PFSK-1 (cell line): ENCODE data around the gene TMEM79.

Source experiments
- POLR2AphosphoS5 ChIP-seq: IDR thresholded peaks from 2 replicates; pipeline ENCODE4 v1.6.1; 2012; ENCODE audit warnings: low read depth, mild to moderate bottlenecking, control low read depth, low read length, moderate library complexity
- SIN3A ChIP-seq: IDR thresholded peaks from 2 replicates; pipeline ENCODE4 v1.6.1; 2012; ENCODE audit warnings: mild to moderate bottlenecking, low read length, moderate library complexity, borderline replicate concordance; ENCODE audit not compliant: insufficient read depth
- TAF1 ChIP-seq: IDR thresholded peaks from 2 replicates; pipeline ENCODE4 v1.6.1; 2012; ENCODE audit warnings: low read length, control low read depth, borderline replicate concordance; ENCODE audit not compliant: insufficient read depth
- TF ChIP-seq, protein P1 (sequence below), 2 experiments: IDR thresholded peaks; 2 replicates each; pipeline versions ENCODE4 v1.6.1 to v1.8.0; 2011 to 2012; ENCODE audit warnings: low read depth in 2 of 2, low read length in 2 of 2, control low read depth in 1 of 2, inconsistent platforms in 1 of 2, mild to moderate bottlenecking in 1 of 2, moderate library complexity in 1 of 2; ENCODE audit not compliant: insufficient read depth in 1 of 2

GRCh38 chr1:156260896-156261295 lies 23.2 kb upstream of the TMEM79 start:
- TF ChIP-seq POLR2AphosphoS5 (no peak), TAF1 (no peak), SIN3A (no peak)
- TF ChIP-seq, protein P1, sequence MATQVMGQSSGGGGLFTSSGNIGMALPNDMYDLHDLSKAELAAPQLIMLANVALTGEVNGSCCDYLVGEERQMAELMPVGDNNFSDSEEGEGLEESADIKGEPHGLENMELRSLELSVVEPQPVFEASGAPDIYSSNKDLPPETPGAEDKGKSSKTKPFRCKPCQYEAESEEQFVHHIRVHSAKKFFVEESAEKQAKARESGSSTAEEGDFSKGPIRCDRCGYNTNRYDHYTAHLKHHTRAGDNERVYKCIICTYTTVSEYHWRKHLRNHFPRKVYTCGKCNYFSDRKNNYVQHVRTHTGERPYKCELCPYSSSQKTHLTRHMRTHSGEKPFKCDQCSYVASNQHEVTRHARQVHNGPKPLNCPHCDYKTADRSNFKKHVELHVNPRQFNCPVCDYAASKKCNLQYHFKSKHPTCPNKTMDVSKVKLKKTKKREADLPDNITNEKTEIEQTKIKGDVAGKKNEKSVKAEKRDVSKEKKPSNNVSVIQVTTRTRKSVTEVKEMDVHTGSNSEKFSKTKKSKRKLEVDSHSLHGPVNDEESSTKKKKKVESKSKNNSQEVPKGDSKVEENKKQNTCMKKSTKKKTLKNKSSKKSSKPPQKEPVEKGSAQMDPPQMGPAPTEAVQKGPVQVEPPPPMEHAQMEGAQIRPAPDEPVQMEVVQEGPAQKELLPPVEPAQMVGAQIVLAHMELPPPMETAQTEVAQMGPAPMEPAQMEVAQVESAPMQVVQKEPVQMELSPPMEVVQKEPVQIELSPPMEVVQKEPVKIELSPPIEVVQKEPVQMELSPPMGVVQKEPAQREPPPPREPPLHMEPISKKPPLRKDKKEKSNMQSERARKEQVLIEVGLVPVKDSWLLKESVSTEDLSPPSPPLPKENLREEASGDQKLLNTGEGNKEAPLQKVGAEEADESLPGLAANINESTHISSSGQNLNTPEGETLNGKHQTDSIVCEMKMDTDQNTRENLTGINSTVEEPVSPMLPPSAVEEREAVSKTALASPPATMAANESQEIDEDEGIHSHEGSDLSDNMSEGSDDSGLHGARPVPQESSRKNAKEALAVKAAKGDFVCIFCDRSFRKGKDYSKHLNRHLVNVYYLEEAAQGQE (IDR thresholded peaks at IDR 0.05; ENCODE audit: insufficient read depth in 1 of 2, low read depth in 2 of 2, low read length in 2 of 2), result no peak
